ENCODE data around the gene VPS13D.

GRCh38 chr1:12531179-12531499 lies 301.3 kb downstream of the VPS13D start:
- no peak for TF ChIP-seq CTCF (IDR thresholded peaks at IDR 0.05)
- TF ChIP-seq POLR2A (IDR thresholded peaks at IDR 0.05) = no peak

All from Peyer's patch (tissue), 4 donors.